HG02588 (cell line): ENCODE results near the gene ENTPD7.
"Not testable (repeated sequence)": the region's sequence is repeated elsewhere in the genome, so short reads cannot be mapped to it uniquely, and the experiment has no call there.

Source experiments
- ATAC-seq: cut with Tn5 transposase; IDR thresholded peaks from one replicate; pipeline ENCODE4 v1.9.1; 2021; ENCODE audit warnings: mild to moderate bottlenecking, moderate library complexity; ENCODE audit not compliant: unreplicated experiment

The ENTPD7 gene

DNA sequence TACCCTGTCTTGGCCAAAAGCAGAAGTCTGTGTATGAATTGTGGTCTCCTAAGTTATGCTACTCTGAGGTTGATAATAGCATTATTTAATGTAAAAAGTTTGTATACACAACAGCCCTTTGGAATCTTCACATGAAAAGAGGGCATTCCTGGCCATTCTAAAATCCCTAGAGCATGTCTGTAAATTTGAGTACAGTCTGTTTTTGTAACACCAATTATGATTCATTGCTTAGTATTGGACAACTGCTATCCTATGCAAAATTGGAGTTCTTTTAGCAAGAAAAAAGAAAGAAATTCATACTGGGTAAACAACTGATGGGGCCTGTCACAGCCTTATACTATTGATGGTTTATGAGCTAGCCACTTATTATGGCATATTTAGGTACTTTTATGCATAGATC lies 82.9 kb downstream of the ENTPD7 start:
- ATAC-seq: no peak

DNA sequence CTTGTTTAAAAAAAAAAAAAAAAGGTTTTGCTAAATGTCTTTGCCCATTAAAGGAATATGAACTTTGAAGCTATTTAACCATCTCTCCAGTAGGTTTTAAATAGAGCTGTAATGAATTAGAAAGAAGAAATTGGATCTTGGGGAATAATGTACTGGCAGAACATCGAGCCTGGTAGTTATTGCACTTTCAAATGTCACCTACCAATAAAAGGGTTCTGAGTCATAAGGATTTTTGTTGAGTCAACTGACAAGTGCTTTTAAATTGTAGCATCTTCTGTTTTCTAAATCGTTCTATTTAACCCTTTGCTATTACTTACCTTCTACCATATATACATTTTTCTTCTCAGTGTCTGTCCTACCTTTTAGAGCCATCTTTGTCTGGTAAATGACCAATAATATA lies 83.4 kb downstream of the ENTPD7 start:
- ATAC-seq: no peak

DNA sequence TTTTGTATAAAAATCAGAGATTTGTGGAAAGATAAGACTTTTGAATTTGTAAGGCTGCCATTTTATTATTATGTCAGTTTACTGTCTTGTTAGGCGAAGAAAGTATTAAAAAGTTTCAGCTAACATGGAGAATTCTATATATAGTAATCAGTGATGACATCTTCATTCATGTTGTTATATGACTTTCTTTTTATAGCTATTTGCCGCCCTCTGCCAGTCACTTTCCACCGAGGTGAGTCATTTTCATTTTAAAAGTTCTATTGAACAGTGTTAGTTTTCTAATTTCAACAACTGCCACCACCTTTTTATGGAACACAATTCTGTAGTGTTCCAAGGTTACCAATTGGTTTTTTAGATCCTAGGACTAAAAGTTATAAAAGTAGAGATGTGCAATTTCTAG lies 84.5 kb downstream of the ENTPD7 start:
- ATAC-seq: no peak

DNA sequence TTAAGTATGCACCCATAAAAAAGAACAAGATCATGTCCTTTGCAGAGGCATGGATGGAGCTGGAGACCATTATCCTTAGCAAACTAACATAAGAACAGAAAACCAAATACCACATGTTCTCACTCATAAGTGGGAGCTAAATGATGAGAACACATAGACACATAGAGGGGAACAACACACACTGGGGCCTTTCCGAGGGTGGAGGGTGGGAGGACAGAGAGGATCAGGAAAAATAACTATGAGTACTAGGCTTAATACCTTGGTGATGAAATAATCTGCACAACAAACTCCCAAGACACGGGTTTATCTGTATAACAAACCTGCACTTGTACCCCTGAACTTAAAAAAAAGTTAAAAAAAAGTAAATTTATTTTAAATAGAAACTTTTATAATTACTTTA lies 86.9 kb downstream of the ENTPD7 start:
- not testable (repeated sequence) for ATAC-seq

DNA sequence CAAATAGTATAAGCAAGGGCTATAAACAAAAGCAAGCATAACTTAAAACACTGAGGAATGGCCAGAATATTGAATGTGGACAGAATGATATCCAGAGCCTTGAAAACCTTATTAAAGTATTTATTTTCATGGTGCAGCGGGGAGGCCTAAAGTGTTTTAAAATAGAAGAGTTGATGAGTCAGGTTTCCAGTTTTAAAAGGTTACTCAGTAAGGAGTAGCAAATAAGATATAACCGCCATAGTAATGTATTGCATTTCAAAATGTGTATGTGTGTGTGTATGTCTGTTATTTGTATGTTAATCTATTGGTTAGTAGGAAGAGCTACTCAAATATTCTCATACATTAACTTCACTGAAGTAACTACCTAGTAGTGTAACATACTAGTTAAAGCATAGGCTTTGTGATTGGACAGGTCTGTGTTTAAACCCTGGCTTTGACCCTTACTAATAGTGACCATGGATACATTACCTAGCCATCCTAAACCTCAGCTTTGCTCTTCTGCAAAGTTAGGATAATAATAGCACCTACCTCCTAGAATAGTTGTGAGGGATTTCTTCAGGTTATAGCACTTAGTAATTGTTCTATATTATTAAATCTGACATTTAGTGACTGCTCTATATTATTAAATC lies 89.6 kb downstream of the ENTPD7 start:
- ATAC-seq: no peak

DNA sequence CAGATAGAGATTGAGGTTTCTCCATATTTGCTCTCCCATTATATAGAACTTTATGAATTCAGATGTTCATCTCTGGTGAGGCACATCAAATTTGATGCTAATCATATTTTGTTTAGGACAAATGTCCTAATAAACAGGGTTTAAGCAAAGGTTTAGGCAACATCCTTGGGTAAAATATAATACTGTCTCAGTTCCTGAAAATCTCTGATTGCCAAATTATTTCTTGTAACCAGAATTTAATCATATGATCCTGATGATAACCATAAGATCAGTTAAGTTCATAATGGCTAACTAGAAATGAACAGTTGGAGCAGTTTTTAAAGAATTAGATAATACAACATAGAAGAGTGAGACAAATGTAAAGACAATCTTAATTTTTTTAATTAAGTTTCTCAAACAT lies 91.3 kb downstream of the ENTPD7 start:
- ATAC-seq: no peak

DNA sequence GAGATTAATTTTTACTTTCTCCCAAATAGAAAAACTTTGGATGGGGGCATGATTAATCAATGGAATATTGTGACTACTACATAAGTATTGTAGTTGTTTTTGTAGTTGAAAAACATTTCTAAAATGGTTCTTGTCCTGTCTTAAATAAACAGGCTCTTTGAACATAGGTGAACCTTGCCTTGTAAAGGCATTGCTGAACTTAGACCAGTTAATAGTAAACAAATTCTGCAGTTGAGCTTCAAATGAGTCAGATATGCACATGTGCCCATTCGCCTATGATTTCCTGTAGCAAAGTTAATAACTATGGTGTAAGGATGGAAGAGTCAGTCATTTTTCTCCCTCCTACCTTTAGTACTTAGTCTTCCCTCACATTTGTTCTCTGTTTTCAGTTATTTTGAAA lies 95.4 kb downstream of the ENTPD7 start:
- no peak for ATAC-seq
